ENCODE data around the gene KRAS. TPM values are rescaled to one million over a fixed set of nuclear protein-coding genes. Genes with fewer than 3 reads are reported as not detected.

KRAS gene
- total RNA-seq, 1 experiment from 2014 or later: 47.5 TPM

- Histone ChIP-seq H4K8ac (replicated peaks; ENCODE audit: insufficient read length, low read depth, low read length) (no peak overlapping the region), H3K79me1 (ENCODE audit: insufficient read depth, low read depth, low read length, poor library complexity, severe bottlenecking) (no peaks in the 10 kb centered on the region), H2BK120ac (ENCODE audit: low read depth, low read length, poor library complexity, severe bottlenecking) (no peak overlapping the region), H3K9ac (ENCODE audit: extremely low read depth, insufficient read length, low read length) (no peak overlapping the region), H2BK15ac (ENCODE audit: low read depth, low read length) (no peak overlapping the region), H3K18ac (ENCODE audit: insufficient read length, low read depth, low read length) (no peak overlapping the region), H3K4me1 (ENCODE audit: insufficient read depth, low read length) (no peaks in the 10 kb centered on the region), H3K14ac (ENCODE audit: insufficient read depth, low read length) (no peak overlapping the region), H3K23me2 (ENCODE audit: insufficient read length, low read depth, low read length, poor library complexity, severe bottlenecking) (no peaks in the 10 kb centered on the region), H2AFZ (ENCODE audit: low read length) (no peak overlapping the region), H3K79me2 (ENCODE audit: insufficient read depth, low read length) (no peaks in the 10 kb centered on the region), H3K27ac (ENCODE audit: insufficient read length, low read depth, low read length) (no peak overlapping the region), H3K27me3 (ENCODE audit: insufficient read depth, low read length) (no peaks in the 10 kb centered on the region), H3K4me2 (ENCODE audit: insufficient read depth, insufficient read length, low read length) (no peak overlapping the region), H4K91ac (ENCODE audit: insufficient read length, low read depth, low read length) (no peak overlapping the region), H2BK12ac (ENCODE audit: insufficient read length, low read depth, low read length) (no peak overlapping the region), H3K56ac (ENCODE audit: insufficient read length, low read depth, low read length) (no peak overlapping the region), H2AK5ac (ENCODE audit: insufficient read length, low read length) (no peak overlapping the region), H2BK20ac (ENCODE audit: low read depth, low read length, poor library complexity, severe bottlenecking) (no peak overlapping the region), H3K23ac (ENCODE audit: insufficient read length, low read depth, low read length) (no peak overlapping the region), H2BK5ac (ENCODE audit: insufficient read length, low read length) (no peak overlapping the region), H3T11ph (ENCODE audit: low read length) (no peak overlapping the region), H4K5ac (ENCODE audit: insufficient read length, low read depth, low read length) (no peak overlapping the region), H4K20me1 (ENCODE audit: control insufficient read depth, insufficient read depth, insufficient read length) (no peaks in the 10 kb centered on the region), H3K9me3 (ENCODE audit: control insufficient read depth, low read depth, low read length) (no peaks in the 10 kb centered on the region), H3K4ac (ENCODE audit: low read depth, low read length) (no peak overlapping the region)
- TF ChIP-seq CTCF (conservative IDR thresholded peaks at IDR 0.05): no peak
- Mint-ChIP-seq H3K9me3 (no peaks in the 10 kb centered on the region), H3K27ac (no peak overlapping the region), H3K4me3 (no peak overlapping the region), H3K27me3 (ENCODE audit: low read depth) (no peaks in the 10 kb centered on the region; the same call in 1 of the 2 replicates), H3K4me1 (no peaks in the 10 kb centered on the region), H3K36me3 (ENCODE audit: insufficient read depth in 1 of 3, low read depth in 3 of 3) (no peaks in the 10 kb centered on the region)
- WGBS (ENCODE audit: extremely low coverage, insufficient read length, low lambda C conversion rate): no CpG with 5 or more reads among the region's 3 CpGs
- no peak for DNase-seq
Observed at GRCh38 chr12:25186788-25187402, 63.8 kb downstream of the KRAS start.
